SW480 (cell line): ENCODE measurements around the gene WDCP.
"Not testable (repeated sequence)": the region's sequence is repeated elsewhere in the genome, so short reads cannot be mapped to it uniquely, and the experiment has no call there.

Source experiments
- DNase-seq: peaks from one replicate; pipeline ENCODE4 v3.0.0-alpha.2; 2016; ENCODE audit warnings: low spot score

The WDCP gene

GRCh38 chr2:24021122-24021998 is 25.8 kb downstream of the WDCP start:
- peak; percentile 25 for DNase-seq

GRCh38 chr2:24020244-24020643 is 26.9 kb downstream of the WDCP start:
- DNase-seq = no peak

- no peak for DNase-seq
These were observed 27.5 kb downstream of the WDCP start for GRCh38 chr2:24019729-24020128.

- no peak for DNase-seq
These were observed 28.9 kb downstream of the WDCP start for GRCh38 chr2:24018241-24018640.

- no peak for DNase-seq
These were observed 29.5 kb downstream of the WDCP start for GRCh38 chr2:24017711-24018110.

GRCh38 chr2:24016853-24017703 is 30.1 kb downstream of the WDCP start:
- DNase-seq = no peak

GRCh38 chr2:24016376-24016761 is 30.8 kb downstream of the WDCP start:
- DNase-seq = no peak

GRCh38 chr2:24015562-24016375 is 31.4 kb downstream of the WDCP start:
- DNase-seq = peak; percentile 71

- DNase-seq = not testable (repeated sequence)
These were observed 32.3 kb downstream of the WDCP start for GRCh38 chr2:24014902-24015301.

GRCh38 chr2:24012521-24013188 is 34.5 kb downstream of the WDCP start:
- no peak for DNase-seq

- DNase-seq = no peak
These were observed 35.7 kb downstream of the WDCP start for GRCh38 chr2:24011250-24012104.

GRCh38 chr2:24010477-24011249 is 36.5 kb downstream of the WDCP start:
- no peak for DNase-seq

GRCh38 chr2:24009680-24010476 is 37.3 kb downstream of the WDCP start, which contains the start of gene MFSD2B:
MFSD2B (plus strand) TSS chr2:24010085; CDS start chr2:24010097, 12 bp downstream.
- peak; percentile 20 for DNase-seq

GRCh38 chr2:24009367-24009679 is 37.9 kb downstream of the WDCP start:
- DNase-seq = no peak

- no peak for DNase-seq
These were observed 38.4 kb downstream of the WDCP start for GRCh38 chr2:24008672-24009366.

- DNase-seq = no peak
These were observed 39.5 kb downstream of the WDCP start for GRCh38 chr2:24007693-24008092.

GRCh38 chr2:23994567-23994966 is 52.6 kb downstream of the WDCP start:
- no peak for DNase-seq

- DNase-seq = no peak
These were observed 53.4 kb downstream of the WDCP start for GRCh38 chr2:23993736-23994269.
